GM23248 (cell line): ENCODE results near the gene FAM83F.

Experiments used
- EZH2 ChIP-seq: fragments of 200-600 bp; sonication (generic); IDR thresholded peaks from 2 replicates; pipeline ENCODE4 v1.6.1; 2018; ENCODE audit warnings: antibody characterized with exemption, mild to moderate bottlenecking; ENCODE audit not compliant: insufficient read depth, poor library complexity, severe bottlenecking
- EZH2phosphoT487 ChIP-seq: fragments of 200-600 bp; sonication (generic); IDR thresholded peaks from 2 replicates; pipeline ENCODE4 v1.6.1; 2018; ENCODE audit warnings: antibody characterized with exemption, moderate library complexity, mild to moderate bottlenecking, low read depth; ENCODE audit not compliant: insufficient read depth

DNA sequence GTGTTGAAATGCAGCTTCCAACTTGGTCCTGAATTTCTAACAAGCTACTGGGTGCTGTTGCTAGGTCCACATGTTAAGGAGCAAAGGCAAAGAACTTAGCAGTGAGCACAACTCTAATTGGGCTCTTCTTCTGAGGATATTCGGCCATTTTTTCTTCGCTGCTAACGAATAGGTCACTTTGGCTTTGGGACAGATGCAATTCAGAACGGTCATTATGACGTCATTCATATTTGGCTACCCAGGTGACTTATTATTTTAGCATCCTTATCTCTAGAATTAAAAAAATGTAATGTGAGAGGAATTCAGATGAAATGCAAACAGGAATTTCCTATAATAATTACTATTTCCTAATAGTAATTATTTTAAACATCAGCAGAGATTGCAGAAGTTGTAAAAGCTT lies 20.7 kb upstream of the FAM83F start:
- TF ChIP-seq EZH2 = no peak
- TF ChIP-seq EZH2phosphoT487 = no peak
